Psoas muscle (tissue), 8 donors: Measurements from ENCODE around the gene POLR2H. TPM values are rescaled to one million over a fixed set of nuclear protein-coding genes. Genes with fewer than 3 reads are reported as not detected.

Source experiments
- ATAC-seq, 4 donors: fragments of 200-7000 bp; cut with Tn5 transposase; one replicate each; pipeline ENCODE4 v1.9.1; 2020; ENCODE audit warnings: moderate library complexity in 3 of 4, mild to moderate bottlenecking in 2 of 4
- DNase-seq, 2 donors: peaks; one replicate each; pipeline ENCODE4 v3.0.0-alpha.2; 2020
- H3K27ac ChIP-seq: fragments of 200-600 bp; one replicate; pipeline ENCODE4 v1.8.0; 2022
- H3K27me3 ChIP-seq, 3 donors: fragments of 200-600 bp in 1 of 3; one replicate each; pipeline versions ENCODE4 v1.6.1 to v1.8.0; 2013 to 2022; ENCODE audit warnings: low read length in 2 of 3, mild to moderate bottlenecking in 2 of 3, moderate library complexity in 1 of 3; ENCODE audit not compliant: insufficient read depth in 3 of 3
- H3K36me3 ChIP-seq, 2 donors: fragments of 200-600 bp in 1 of 2; one replicate each; pipeline versions ENCODE4 v1.6.1 to v1.8.0; 2013 to 2022; ENCODE audit warnings: low read depth in 1 of 2, mild to moderate bottlenecking in 1 of 2, moderate library complexity in 1 of 2; ENCODE audit not compliant: insufficient read depth in 1 of 2
- H3K4me1 ChIP-seq: fragments of 200-600 bp; one replicate; pipeline ENCODE4 v1.8.0; 2022
- H3K4me3 ChIP-seq: fragments of 200-600 bp; one replicate; pipeline ENCODE4 v1.8.0; 2022; ENCODE audit warnings: mild to moderate bottlenecking
- H3K9me3 ChIP-seq: fragments of 200-600 bp; one replicate; pipeline ENCODE4 v1.8.0; 2022
- CTCF ChIP-seq: fragments of 200-600 bp; IDR thresholded peaks from one replicate; pipeline ENCODE4 v1.8.0; 2022; ENCODE audit warnings: antibody characterized with exemption
- WGBS, 3 donors: extraction: QIAGEN DNeasy Blood & Tissue Kit; methylation state at CpG; one replicate each; pipeline versions ENCODE4 v1.1.6 to v1.1.7; 2013; 5-methylcytosine and 5-hydroxymethylcytosine counted together
- intact Hi-C, 2 donors: fragments of 100-400 bp; cut with DNase I; formaldehyde crosslinking; loops; one replicate each; pipeline versions ENCODE4 v1.11.0 to v1.14.2; 2022
- polyA plus RNA-seq, 3 donors: library from polyadenylated mRNA; stranded (reverse); fragments of 200-250 nt; gene quantifications; one replicate each; pipeline ENCODE4 v1.2.3, GENCODE V29; 2013
- total RNA-seq, 4 donors: library from RNA; stranded (reverse); fragmentation: NEBNext Ultra II Directional in 2 of 4; extraction: Animal tissue kit (Norgen Biotek cat#: 25700) in 2 of 4; gene quantifications; one replicate each; pipeline versions ENCODE4 v1.2.1 to v1.2.4, GENCODE V29; 2021 to 2023
- donor health status: healthy with polysubstance abuse.
- donor health status: DM: no; HTN: no; CAD: no; lungs with moderate emphysema.
- donor health status: Bipolar disorder and iron deficiency.
- donor health status: healthy.
- donor health status: DM: yes; HTN: yes; CAD: no.
- donor health status: DM: no; HTN: no; CAD: no.
- donor health status: DM: no; HTN: no; CAD: no.
- donor health status: DM: yes; HTN: yes; CAD: no.

POLR2H gene
- total and polyA plus RNA-seq, 7 donors, result 21.2 to 117 (median 33.2) TPM

GRCh38 chr3:184381261-184382224 is 20.0 kb downstream of the POLR2H start:
- peaks cover 0 to 10% of the 10 kb centered on the region in 2 donors for H3K36me3 ChIP-seq
- no peak overlapping the region for H3K27ac ChIP-seq
- peaks cover 10% of the 10 kb centered on the region for H3K4me1 ChIP-seq
- intact Hi-C loops, result loop anchor here in 1 of 2 donors (5.0 kb wide), 1 partner anchor 406 kb away; no protein-coding TSS in a partner anchor
- TF ChIP-seq CTCF, result no peak
- H3K9me3 ChIP-seq, result no peaks in the 10 kb centered on the region
- H3K4me3 ChIP-seq, result peak overlapping the region; percentile 72
- peak in 1 of 2 donors; percentile 55 for DNase-seq
- ATAC-seq, result no peak
- H3K27me3 ChIP-seq, result peaks cover 0 to 32% (median 0%) of the 10 kb centered on the region in 3 donors
- 34 to 49% (median 37%) methylated on average over 52 to 55 of the region's 55 CpGs for WGBS, 3 donors

GRCh38 chr3:184382326-184383032 is 21.0 kb downstream of the POLR2H start:
- DNase-seq, result no peak
- peaks cover 10% of the 10 kb centered on the region for H3K4me1 ChIP-seq
- H3K27me3 ChIP-seq, result peaks cover 0 to 24% (median 0%) of the 10 kb centered on the region in 3 donors
- peaks cover 0 to 13% of the 10 kb centered on the region in 2 donors for H3K36me3 ChIP-seq
- no peak for ATAC-seq
- WGBS, 3 donors, result 88 to 92% (median 90%) methylated on average over 16 of the region's 16 CpGs
- no peak overlapping the region for H3K4me3 ChIP-seq
- TF ChIP-seq CTCF, result no peak
- intact Hi-C loops, result loop anchor here in 1 of 2 donors (5.0 kb wide), 1 partner anchor 405 kb away; no protein-coding TSS in a partner anchor
- no peaks in the 10 kb centered on the region for H3K9me3 ChIP-seq
- H3K27ac ChIP-seq, result no peak overlapping the region

GRCh38 chr3:184383033-184383740 is 21.7 kb downstream of the POLR2H start:
- H3K27me3 ChIP-seq, result peaks cover 0 to 22% (median 0%) of the 10 kb centered on the region in 3 donors
- intact Hi-C loops, result loop anchor here in 1 of 2 donors (5.0 kb wide), 1 partner anchor 404 kb away; no protein-coding TSS in a partner anchor

More at GRCh38 chr3:184383033-184383740, 21.7 kb downstream of the POLR2H start:
- H3K36me3 ChIP-seq, result peaks cover 0 to 18% of the 10 kb centered on the region in 2 donors
- H3K9me3 ChIP-seq, result no peaks in the 10 kb centered on the region
- no peak for TF ChIP-seq CTCF
- no peak overlapping the region for H3K27ac ChIP-seq
- H3K4me1 ChIP-seq, result peaks cover 7% of the 10 kb centered on the region
- no peak overlapping the region for H3K4me3 ChIP-seq
- WGBS, 3 donors, result 87 to 92% (median 87%) methylated on average over 15 of the region's 15 CpGs
- ATAC-seq (no peak), DNase-seq (no peak)
